AG10803 (cell line): ENCODE data around the gene SPON1.
"Not testable (repeated sequence)": the region's sequence is repeated elsewhere in the genome, so short reads cannot be mapped to it uniquely, and the experiment has no call there.

ENCODE experiments used
- DNase-seq: peaks from one replicate; pipeline ENCODE4 v3.0.0; 2010; ENCODE audit warnings: low read depth
- H3K4me3 ChIP-seq: 2 replicates; pipeline ENCODE4 v1.5.1; 2011; ENCODE audit warnings: mild to moderate bottlenecking, low read length, control low read depth
- CTCF ChIP-seq: conservative IDR thresholded peaks from 2 replicates; pipeline ENCODE4 v1.5.1; 2011; ENCODE audit warnings: mild to moderate bottlenecking, low read length, control low read depth, inconsistent platforms

The SPON1 gene

GRCh38 chr11:14021738-14022137, 59.2 kb downstream of the SPON1 start:
- H3K4me3 ChIP-seq, result no peak overlapping the region
- no peak for TF ChIP-seq CTCF
- no peak for DNase-seq

- no peak for DNase-seq
- TF ChIP-seq CTCF, result no peak
These were observed 59.7 kb downstream of the SPON1 start for GRCh38 chr11:14022251-14022650.

GRCh38 chr11:14022821-14023220, 60.3 kb downstream of the SPON1 start:
- no peak for TF ChIP-seq CTCF
- no peak overlapping the region for H3K4me3 ChIP-seq
- DNase-seq, result no peak

More at GRCh38 chr11:14022251-14022650, 59.7 kb downstream of the SPON1 start:
- no peak overlapping the region for H3K4me3 ChIP-seq

GRCh38 chr11:14026961-14027360, 64.4 kb downstream of the SPON1 start:
- no peak for TF ChIP-seq CTCF
- H3K4me3 ChIP-seq, result no peak overlapping the region
- DNase-seq, result no peak

GRCh38 chr11:14027525-14027924, 65.0 kb downstream of the SPON1 start:
- H3K4me3 ChIP-seq, result no peak overlapping the region
- DNase-seq, result no peak
- TF ChIP-seq CTCF, result no peak

- no peak for TF ChIP-seq CTCF
- DNase-seq, result no peak
These were observed 66.9 kb downstream of the SPON1 start for GRCh38 chr11:14029440-14029839.

GRCh38 chr11:14029971-14030920, 67.7 kb downstream of the SPON1 start:
- peak; percentile 66 for DNase-seq
- no peak overlapping the region for H3K4me3 ChIP-seq
- TF ChIP-seq CTCF, result no peak

More at GRCh38 chr11:14029440-14029839, 66.9 kb downstream of the SPON1 start:
- H3K4me3 ChIP-seq, result no peak overlapping the region

- not testable (repeated sequence) for DNase-seq, H3K4me3 ChIP-seq
These were observed 73.0 kb downstream of the SPON1 start for GRCh38 chr11:14035526-14035925.
